Activated effector memory CD4-positive, alpha-beta T cell treated with Interleukin-2 at 50 U/mL for 16 hours (primary cell): ENCODE measurements around the gene ARHGAP45.
A peak's percentile ranks its signal among the peaks of the same experiment; 100 is the strongest.
"Not testable (repeated sequence)": the region's sequence is repeated elsewhere in the genome, so short reads cannot be mapped to it uniquely, and the experiment has no call there.

ENCODE experiments used
- DNase-seq: peaks from one replicate; pipeline ENCODE4 v3.0.0-alpha.2; 2020

The ARHGAP45 gene

DNA sequence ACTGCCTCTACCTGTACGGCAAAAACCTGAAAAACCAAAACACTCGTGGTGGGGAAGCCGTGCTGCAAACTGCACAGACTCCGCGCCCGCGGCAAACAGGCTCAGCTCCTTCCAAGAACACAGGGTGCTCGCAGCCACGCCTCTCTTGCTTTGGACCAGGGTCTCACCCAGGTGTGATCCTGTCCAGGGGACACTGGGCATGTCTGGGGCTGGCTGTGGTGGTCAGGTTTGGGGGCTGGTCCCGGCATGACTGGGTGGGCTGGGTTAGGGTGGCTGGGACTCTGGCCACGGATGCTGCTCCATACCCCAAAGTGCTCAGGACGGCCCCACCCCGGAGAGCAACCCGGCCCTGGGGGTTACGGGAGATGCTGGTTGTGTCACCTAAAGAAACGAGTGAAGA lies 50.7 kb downstream of the ARHGAP45 start:
- no peak for DNase-seq

DNA sequence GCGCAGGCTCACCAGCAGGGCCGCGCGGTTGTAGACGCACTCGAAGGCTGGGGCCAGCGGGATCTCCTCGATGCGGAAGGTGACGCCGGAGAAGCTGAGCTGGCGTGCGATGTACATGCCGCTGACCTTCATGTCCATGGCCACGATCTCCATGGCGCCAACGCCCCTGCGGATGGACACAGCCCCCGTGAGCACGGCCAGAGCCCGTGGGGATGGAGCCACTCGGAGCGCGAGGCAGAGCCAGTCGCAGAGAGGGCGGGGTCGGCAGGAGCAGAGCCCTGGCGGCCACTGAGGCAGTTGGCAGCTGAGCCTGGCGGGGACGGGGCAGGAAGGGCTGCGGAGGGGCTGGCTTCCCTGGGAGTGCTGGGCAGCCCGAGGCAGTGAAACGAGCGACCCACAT lies 52.0 kb downstream of the ARHGAP45 start:
- DNase-seq = no peak

DNA sequence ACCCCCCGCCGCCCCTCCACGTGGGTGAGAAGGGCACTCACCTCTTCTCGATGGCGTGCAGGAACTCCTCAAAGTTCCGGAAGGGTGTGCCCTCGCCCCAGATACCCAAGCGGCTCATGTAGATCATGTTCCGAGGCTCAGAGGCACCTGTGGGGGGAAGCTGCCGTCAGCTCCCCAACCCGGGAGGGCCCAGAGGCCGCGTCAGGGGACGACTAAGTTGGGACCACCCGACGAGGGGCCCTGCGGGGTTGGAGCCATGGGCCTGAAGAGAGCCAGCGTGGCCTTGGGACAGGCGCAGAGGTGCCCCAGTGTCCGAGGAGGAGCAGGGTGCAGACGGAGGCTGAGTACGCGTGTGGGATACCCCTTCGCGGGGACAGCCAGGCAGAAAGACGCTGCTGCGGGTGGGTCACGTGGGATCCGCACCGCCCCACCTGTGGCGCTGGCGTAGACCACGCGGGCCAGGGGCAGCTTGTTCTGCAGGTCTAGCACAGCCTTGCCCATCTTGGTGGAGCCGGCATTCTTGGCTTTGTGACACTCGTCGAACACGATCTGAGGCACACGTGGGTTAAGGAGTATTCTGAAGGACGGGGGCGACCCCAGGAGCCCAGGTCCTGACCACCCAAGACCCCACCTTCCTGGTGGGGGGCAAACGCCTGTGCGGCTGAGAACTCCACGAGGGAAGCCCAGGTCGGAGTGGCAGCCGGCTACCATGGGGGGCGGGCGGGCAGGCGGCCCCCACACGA lies 52.7 kb downstream of the ARHGAP45 start:
- no peak for DNase-seq

DNA sequence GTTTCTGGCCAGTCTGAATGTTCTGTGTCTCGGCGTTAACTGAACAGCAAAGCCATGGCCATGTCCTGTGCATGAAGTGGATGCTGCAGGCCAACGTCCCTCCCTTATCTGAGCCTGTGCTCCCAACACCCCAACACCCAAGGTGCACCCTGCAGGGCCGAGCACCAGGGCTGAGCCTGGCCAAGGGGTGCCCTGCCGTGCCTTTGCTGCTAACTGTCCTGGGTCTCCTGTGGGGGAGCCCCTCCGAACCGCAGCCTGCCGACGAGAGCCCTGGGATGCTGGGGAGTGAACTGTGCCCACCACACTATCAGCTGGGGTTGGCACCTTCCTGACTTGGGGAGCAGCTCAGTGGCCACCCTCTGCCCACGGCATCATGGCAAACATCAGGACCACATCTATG lies 54.4 kb downstream of the ARHGAP45 start:
- DNase-seq = no peak

DNA sequence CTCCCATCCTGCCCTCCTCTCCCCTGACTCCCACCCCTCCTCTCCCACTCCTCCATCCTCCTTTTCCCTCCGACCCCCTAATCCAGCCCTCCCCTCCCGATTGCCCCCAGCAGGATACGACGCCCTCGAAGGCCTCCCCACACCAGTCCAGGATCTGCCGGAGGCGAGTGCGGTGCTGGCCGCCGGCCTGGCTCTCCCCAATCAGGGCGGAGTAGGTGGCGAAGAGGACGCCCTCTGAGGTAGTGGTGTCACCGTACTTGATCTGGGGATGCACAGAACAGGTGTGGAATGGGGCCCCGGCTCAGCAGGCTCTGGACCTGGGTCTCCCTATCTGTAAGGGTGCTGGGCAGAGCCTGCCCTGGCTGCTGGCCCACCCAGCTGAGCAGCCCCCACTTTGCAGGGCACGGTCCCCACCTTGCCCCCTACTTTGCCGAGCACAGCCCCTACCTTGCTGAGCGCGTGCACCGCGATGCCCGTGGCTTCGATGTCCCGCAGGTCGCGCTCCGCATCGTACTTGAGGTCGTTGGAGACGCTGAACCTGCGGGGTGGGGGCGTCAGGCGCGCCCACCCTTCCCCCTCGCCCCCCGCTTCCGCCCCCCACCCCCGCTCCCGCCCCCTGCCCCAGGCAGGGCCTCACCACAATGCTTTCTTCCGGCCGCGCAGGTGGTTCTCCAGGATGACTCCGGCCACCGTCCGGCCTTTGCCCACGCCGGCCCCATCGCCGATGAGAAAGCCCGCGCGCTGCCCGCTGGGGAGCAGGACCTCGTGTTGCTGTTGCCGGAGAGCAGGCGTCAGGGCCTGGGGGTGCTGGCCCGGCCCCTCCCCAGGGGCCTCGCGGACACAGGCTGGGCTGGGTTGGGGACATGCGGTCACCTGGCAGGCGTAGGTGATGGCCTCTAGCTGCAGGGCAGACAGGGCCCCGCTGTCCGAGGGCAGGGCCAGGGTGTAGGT lies 55.3 kb downstream of the ARHGAP45 start:
- no peak for DNase-seq

DNA sequence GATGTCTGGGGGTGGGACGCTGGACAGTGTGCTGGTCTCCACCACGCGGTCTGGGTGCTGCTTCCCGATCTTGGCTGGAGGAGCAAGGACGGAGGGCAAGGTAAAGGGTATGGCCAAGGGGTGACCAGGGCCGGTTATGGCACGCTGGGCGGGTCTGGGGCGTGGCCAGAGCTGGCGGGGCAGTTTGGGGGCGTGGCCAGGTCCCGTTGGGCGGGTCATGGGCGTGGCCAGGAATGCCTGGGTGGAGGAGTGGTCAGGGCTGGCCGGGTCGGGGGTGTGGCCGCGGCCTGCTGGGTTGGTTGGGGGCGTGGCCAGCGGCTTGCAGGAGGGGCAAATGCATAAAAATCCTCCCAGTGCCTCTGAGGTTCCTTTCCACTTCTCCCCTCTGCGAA lies 56.0 kb downstream of the ARHGAP45 start:
- no peak for DNase-seq

DNA sequence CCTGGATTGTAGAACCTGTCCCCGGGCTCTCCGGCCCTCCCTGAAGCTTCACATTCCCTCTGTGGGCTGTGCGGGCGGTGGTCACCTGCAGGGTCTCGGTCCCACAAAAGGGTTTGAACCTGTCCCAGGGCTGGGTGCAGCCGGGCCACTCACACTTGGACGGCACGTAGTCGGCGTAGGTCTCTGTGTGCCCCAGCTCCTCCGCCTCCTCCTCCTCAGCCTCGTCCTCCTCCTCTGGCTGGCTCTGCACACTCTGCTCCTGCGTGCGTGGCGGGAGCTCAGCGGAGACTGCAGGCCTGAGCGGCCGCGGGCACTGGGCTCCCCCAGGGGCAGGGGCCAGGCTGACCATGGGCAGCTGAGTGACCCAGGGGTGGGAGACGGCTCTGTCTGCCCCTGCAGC lies 56.4 kb downstream of the ARHGAP45 start:
- DNase-seq = no peak

DNA sequence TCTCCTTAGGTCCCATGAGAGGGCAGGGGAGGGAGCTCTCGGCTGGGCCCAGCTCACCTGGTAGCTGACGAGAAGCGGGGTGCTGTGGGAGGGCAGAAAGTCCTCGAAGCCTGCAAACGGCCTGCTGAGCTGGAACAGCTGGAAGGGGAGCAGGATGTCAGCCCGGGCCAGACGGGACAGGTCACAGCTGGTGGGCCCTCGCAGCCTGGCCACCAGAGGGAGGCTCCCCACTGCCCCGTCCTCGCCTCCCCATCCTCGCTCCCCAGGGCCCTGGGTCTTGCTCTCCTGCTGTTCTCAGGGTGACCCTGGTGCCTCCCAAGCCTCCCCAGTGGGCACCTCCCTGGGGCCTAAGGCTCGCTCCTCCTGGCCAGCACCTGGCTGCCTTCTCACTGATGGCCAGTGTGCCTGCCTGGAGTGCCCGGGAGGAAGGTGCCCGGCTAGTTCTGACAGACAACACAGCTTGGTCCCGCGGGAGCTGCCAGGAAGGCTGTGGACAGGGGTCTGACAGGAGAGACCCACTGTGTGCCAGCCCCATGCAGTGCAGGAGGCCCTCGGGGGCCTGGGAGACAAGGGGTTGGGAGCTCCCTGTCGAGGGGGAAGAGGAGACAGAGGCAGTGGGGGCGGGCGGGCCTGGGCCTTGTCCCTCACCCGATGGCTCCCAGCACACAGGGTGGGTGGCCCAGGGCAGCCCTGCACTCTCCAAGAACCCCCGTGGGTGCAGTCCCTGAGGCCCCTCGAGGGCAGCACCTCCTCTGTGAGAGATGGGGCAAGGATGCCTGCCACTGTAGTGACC lies 57.1 kb downstream of the ARHGAP45 start:
- no peak for DNase-seq

DNA sequence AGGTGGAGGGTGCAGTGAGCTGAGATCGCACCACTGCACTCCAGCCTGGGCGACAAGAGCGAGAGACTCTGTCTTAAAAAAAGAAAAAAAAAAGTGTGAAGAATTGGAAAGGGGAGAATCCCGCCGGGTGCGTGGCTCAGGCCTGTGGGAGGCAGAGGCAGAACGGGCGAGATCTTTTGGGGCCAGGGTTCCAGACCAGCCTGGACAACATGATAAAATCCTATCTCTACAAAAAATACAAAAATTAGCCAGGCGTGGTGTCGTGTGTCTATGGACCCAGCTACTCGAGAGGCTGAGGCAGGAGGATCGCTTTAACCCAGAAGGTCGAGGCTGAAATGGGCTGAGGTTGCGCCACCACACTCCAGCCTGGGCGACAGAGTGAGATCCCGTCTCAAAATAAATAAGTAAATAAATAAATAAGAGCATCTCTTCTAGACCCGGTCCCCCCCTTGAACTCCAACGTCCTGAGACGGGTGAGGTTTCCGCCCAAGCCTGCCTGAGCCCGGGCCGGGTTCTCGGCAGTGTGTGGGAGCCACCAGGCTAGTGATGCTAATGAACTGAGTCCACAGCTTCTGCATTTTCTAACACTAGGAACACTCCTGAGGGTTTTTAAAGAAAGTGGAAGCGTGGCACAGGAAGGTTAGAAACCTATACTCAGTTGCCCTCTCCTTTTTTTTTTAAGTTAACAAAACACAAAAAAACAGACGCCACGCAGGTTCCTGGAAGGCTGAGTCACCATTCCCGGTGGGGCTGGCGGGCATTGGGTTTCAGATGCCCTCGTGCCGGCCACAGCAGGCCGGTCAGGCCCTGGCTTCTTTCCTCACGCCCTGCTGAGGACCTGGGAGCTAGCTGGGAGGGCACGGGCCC lies 58.9 kb downstream of the ARHGAP45 start:
- no peak for DNase-seq

DNA sequence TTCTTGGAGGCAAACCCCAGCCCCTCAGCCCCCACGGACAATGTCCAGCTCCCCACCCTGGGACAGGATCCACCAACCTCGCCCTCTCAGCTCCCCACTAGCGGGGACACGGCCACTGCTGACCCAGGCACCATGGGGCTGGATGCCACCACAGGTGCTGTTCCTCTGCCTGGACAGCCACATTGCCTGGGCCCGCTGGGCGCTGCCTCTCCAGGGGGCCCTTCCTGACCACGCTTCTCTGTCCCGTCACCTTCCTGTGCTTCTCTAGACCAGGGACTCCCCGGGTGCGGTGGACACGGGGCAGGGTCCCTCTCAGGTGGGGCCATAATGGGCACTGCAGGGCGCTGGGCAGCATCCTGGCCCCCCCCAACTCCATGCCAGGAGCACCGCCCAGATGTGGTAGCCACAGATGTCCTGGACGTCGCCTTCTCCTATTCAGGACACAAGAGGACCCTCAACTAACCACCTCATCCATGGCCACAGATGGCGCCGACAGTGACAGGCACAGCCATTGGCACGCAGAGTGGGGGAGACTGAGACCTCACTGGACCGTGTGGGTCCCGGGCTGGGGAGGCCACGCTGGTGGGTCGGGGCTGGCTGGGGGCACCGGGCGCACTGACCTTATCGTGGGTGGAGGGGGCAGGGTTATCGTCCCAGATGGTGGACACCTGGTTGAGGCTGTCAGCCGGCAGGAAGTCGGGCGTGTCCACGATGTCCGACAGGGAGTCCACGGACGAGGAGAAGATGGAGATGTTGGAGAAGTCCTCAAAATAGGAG lies 60.2 kb downstream of the ARHGAP45 start:
- no peak for DNase-seq

DNA sequence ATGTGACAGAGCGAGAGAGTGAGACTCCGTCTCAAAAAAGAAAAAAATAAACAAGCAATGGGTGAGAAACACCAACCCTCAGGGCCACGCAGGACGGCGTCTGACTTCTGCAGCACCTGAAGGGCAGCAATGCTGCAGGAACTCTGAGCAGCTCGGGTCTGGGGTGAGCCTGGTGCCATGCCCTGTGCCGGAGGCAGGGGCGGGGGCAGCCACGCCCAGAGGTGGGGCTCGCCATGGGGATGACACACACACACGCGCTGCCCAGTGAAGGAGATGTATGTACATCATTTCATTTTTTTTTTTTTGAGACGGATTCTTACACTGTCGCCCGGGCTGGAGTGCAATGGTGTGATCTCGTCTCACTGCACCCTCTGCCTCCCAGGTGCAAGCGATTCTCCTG lies 61.1 kb downstream of the ARHGAP45 start:
- no peak for DNase-seq

DNA sequence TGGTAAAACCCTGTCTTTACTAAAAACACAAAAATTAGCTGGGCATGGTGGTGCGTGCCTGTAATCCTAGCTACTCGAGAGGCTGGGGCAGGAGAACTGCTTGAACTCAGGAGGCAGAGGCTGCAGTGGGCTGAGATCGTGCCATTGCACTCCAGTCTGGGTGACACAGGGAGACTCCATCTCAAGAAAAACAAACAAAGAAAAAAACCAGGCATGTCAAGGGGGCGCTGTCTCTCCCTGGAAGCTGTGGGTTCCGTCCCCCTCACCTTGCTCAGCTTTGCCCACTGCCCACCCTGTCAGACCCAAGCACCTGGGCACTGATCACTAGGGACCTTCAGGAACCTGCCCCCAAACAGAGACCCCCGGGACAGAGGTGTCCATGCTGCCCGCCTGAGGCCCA lies 62.1 kb downstream of the ARHGAP45 start:
- not testable (repeated sequence) for DNase-seq

DNA sequence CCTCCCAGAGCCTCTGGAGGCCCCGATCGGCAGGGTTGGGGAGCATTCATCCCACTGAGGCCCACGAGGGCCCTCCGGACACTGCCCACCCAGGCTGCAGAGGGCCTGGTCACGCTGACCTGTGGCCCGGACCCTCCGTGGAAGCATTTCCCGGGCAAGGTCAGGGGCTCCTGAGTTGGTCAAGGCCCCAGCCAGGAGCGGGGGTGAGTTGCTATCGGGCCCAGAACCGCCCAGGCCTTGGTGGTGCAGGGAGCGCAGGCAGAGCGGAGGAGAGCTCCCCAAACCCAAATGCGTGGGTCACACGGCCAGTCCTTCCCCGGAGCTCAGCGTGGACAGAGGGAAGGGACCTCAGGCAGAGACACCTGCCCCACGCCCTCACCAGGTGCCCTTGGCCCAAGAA lies 62.6 kb downstream of the ARHGAP45 start:
- no peak for DNase-seq

DNA sequence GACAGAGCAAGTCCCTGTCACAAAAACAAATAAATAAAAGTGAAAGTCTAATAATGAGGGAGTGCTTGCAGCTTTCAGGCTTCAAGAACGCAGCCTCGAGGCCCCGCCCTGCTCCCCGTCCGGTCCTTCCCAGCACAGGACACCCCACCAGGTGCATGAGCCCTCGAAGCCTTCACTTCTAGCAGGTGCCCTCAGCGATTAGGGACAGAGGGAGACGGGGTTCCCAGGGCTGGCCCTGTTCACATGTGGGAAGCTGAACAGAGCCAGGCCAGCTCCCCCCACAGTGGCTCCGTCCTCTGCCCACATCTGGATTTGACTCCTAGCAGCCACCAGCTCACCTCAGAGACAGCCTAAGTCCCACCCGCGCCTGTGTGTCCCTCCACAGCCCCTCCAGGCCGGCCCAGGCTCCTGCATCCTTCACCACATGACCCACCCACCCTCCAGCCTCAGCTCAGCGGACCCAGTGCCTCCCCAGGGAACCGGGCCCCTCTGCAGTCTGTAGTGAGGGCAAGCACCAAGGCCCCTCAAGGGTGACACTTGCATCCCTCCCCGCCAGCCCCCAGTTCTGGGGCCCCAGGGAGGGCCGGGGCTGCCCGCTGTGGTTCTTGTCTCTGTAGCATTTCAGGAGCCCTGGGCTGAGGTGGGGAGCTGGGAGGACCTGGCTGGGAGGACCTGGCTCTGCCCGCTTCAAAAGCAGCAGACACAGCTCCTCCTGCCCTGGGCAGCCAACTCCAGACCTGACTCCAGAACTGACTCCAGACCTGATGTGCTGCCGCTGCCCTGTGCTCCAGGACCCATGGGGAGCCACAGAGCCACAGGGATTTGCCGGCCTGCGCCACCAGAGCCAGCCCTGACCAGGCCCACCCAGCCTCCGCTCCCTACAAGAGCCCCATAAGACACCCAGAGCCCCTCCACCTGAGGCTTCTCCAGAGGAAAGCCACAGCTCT lies 64.1 kb downstream of the ARHGAP45 start:
- DNase-seq = peak; percentile 46

DNA sequence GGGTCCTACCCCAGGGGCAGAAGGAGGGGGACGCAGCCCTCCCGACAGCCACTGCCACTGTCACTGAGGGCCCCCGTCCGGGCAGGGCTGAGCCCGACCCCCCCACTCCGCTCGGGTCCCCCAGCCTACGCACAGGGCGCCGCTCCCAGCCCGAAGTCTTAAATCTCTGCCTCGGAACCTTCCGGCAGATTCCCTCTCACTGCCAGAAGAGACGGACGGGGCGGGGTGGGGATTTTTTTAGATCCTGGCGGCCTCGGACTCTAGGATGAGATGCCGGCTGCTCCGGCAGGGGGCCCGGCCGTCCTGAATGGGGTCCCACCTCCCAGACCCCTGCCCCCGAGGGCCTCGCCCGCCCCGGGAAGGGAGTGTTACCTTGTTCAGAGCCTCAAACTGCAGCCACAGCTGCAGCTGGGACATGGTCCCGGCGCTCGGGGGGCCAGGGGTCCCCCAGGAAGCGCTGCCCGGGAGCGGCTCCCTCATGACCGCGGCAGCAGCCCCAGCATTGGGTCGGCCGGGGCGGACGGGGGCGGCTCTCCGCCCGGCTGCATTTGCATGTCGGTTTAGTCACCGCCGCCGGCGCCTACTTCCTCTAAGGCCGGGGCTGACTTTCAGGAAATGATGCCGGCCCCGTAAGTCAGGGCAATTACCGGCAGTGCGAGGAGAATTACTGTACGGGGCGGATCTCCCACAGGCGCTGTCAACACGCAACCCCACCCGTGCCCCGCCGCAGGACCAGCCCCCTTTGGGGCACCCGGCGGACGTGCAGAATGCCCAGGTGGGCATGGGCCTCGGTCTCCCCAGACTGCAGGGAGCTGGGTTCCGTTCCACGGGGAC lies 65.0 kb downstream of the ARHGAP45 start:
- DNase-seq = peak; percentile 76

DNA sequence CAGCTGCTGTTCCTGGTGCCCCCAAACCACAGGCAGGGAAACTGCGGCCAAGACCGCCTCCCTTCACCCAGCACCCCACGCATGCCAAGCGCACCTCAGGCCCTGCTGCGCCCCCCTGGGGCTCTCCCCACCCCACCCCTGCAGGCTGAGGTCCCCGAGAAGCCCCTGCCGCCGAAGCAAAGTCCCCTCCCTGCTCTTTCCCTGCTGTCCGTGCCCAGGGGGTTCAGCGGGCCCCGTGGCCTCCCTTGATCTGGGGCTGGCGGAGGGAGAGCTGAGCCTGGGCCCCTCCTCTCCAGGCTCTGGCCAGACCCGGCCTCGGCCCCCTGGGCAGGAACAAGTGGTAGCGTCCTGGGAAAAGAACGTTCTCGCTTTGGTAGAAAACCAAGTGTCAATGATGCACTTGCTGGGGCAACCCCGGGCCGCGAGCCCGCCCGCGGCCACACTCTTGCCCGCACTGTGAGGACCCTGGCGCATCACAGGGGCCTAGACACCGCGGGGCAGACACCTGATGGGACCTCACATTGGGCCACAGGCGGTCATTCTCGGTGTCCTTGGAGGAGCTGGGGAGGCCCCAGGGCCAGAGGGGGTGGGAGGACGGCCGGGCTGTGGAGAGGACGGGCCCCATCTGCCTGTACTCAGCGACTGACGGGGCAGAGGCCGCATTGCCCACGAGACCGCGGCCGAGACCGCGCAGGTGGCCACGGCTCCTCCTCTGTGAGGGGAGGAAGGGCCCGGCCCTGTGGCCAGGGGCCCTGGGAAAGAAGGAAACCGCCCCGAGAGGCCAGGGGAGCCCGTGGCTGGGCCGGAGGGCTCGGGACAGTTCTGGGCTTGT lies 65.8 kb downstream of the ARHGAP45 start:
- DNase-seq = no peak

DNA sequence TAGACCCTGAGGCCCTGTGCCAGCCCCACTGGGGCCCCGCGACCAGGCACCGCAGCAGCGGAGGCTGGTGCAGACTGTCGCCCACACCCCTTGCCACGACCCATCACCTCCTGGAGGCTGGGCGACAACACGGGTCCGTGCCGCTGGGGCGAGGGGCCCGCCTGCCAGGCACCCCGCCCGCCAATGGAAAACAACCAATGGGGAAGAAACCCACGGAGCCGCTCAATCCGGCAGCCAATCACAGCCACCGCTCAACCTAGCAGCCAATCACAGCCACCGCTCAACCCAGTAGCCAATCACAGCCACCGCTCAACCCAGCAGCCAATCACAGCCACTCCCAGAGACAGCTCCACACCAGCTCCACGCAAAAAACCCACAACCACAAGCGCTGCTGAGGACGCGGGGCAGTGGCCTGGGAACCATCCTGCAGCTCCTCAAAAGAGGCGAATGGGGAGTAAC lies 66.5 kb downstream of the ARHGAP45 start:
- DNase-seq = peak; percentile 75

DNA sequence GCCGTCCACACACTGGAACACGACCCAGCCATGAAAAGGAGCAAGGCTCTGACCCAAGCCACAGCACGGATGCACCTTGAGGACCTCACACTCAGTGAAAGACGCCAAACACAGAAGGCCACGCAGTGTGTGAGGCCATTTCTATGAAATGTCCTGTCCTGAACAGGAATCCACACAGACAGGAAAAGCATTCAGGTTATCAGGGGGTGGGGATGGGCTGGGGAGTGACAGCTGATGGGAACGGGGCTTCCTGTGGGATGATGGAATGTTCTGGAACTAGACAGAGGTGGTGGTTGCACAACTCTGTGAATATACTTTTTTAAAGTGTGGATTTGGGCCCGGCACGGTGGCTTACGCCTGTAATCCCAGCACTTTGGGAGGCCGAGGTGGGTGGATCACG lies 67.5 kb downstream of the ARHGAP45 start:
- DNase-seq = no peak
